Measurements from ENCODE around the gene QPCTL. TPM values are rescaled to one million over a fixed set of nuclear protein-coding genes. Genes with fewer than 3 reads are reported as not detected.

The QPCTL gene
- polyA plus RNA-seq, 1 of the 3 experiments (the other 2 are of a cell fraction): 17.6 TPM

DNA sequence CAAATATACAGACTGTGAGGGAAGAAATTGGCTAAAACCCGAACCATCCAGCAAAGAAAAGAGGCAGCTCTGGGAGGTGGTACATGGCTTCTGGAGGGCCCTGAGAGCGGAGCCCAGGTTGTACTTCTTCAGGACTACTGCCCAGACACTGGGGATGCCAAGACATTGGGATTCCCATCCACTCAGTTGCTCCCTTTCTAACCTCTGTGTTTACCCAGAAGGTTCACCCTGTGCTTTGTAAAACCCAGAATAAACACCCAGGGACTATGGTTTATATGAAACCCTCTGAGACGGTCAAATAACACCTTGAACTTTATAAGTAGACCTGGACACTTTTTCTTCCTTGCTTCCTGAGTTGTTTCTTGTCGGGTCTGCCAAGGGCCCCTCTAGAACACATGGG is 50.5 kb downstream of the QPCTL start:
- Histone ChIP-seq H3K4me1 (ENCODE audit: control insufficient read depth in 1 of 2, insufficient read depth in 2 of 2, low read depth in 1 of 2, low read length in 1 of 2) (no peaks in the 10 kb centered on the region), H3K9me2 (no peaks in the 10 kb centered on the region), H3K4me3 (ENCODE audit: low read depth in 2 of 2, low read length in 1 of 2) (no peak overlapping the region), H3K36me3 (replicated peaks in 1 of 2; ENCODE audit: control insufficient read depth in 1 of 2, insufficient read depth in 2 of 2, low read length in 1 of 2) (no peaks in the 10 kb centered on the region), H3K9me3 (no peaks in the 10 kb centered on the region), H3K27ac (ENCODE audit: low read depth in 2 of 2, low read length in 1 of 2) (no peak overlapping the region), H3K9ac (no peak overlapping the region), H2AFZ (ENCODE audit: low read depth) (no peak overlapping the region), H3K79me2 (ENCODE audit: insufficient read depth) (no peaks in the 10 kb centered on the region), H3F3A (replicated peaks; ENCODE audit: insufficient read depth) (no peaks in the 10 kb centered on the region), H3K4me2 (no peak overlapping the region), H4K20me1 (ENCODE audit: insufficient read depth) (no peaks in the 10 kb centered on the region), H3K27me3 (ENCODE audit: insufficient read depth) (no peaks in the 10 kb centered on the region; the same call in 1 of the 2 replicates)
- no peak for TF ChIP-seq TAF1 (IDR thresholded peaks at IDR 0.05; ENCODE audit: borderline replicate concordance, low read depth, low read length)
- TF ChIP-seq TCF12 (IDR thresholded peaks at IDR 0.05): no peak
- no peak for TF ChIP-seq GABPA (IDR thresholded peaks at IDR 0.05; ENCODE audit: low read depth)
- no peak for TF ChIP-seq MEF2A (IDR thresholded peaks at IDR 0.05; ENCODE audit: borderline replicate concordance, low read depth)
- TF ChIP-seq, protein P1, sequence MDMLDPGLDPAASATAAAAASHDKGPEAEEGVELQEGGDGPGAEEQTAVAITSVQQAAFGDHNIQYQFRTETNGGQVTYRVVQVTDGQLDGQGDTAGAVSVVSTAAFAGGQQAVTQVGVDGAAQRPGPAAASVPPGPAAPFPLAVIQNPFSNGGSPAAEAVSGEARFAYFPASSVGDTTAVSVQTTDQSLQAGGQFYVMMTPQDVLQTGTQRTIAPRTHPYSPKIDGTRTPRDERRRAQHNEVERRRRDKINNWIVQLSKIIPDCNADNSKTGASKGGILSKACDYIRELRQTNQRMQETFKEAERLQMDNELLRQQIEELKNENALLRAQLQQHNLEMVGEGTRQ (IDR thresholded peaks at IDR 0.05; ENCODE audit: borderline replicate concordance, low read depth, low read length): no peak
- WGBS (ENCODE audit: low lambda C conversion rate): 53% methylated on average over 4 of the region's 4 CpGs
- ChIA-PET CTCF (interaction anchor here (1.0 kb wide), 2 partner anchors 24 to 85 kb away, joined by 3 read pairs; no protein-coding TSS in a partner anchor), POLR2A (interaction anchor here (0.6 kb wide), 2 partner anchors 26 to 40 kb away, joined by 4 to 5 read pairs; partner anchors contain the start of gene DMPK)
- DNase-seq: no peak

DNA sequence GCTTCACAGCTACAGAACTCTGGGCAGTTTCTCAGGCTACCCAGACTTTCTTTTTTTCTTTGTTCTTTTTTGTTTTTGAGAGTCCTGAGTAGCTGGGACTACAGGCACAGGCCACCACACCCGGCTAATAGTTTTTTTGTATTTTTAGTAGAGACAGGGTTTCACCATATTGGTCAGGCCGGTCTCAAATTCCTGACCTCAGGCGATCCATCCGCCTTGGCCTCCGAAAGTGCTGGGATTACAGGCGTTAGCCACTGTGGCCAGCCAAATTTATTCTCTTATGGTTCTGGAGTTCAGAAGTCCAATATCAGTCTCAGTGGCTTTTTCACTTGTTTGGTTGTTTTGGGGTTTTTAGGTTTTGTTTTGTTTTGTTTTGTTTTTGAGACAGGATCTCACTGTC is 53.1 kb downstream of the QPCTL start:
- H3K36me3 ChIP-seq (replicated peaks in 1 of 2; ENCODE audit: control insufficient read depth in 1 of 2, insufficient read depth in 2 of 2, low read length in 1 of 2): no peaks in the 10 kb centered on the region
- H3K4me1 ChIP-seq (ENCODE audit: control insufficient read depth in 1 of 2, insufficient read depth in 2 of 2, low read depth in 1 of 2, low read length in 1 of 2): no peaks in the 10 kb centered on the region
- no peak for DNase-seq
- no peak overlapping the region for H3K27ac ChIP-seq (ENCODE audit: low read depth in 2 of 2, low read length in 1 of 2)
- no peak overlapping the region for H3K4me3 ChIP-seq (ENCODE audit: low read depth in 2 of 2, low read length in 1 of 2)
- no peaks in the 10 kb centered on the region for H3K9me3 ChIP-seq
- no peak overlapping the region for H3K9ac ChIP-seq
- ChIA-PET POLR2A (no interaction called here), CTCF (interaction anchor here (1.7 kb wide), 1 partner anchor 52 kb away, joined by 4 read pairs; no protein-coding TSS in a partner anchor)
- no peaks in the 10 kb centered on the region for H4K20me1 ChIP-seq (ENCODE audit: insufficient read depth)
- H3K27me3 ChIP-seq (ENCODE audit: insufficient read depth): no peaks in the 10 kb centered on the region; the same call in 1 of the 2 replicates
- TF ChIP-seq, protein P1 (IDR thresholded peaks at IDR 0.05; ENCODE audit: borderline replicate concordance, low read depth, low read length): no peak
- no peak for TF ChIP-seq RCOR1 (IDR thresholded peaks at IDR 0.05; ENCODE audit: low read length)
- TF ChIP-seq FOXJ3 (CRISPR knock-in tag; IDR thresholded peaks at IDR 0.05): no peak
- TF ChIP-seq RAD21 (IDR thresholded peaks at IDR 0.05; ENCODE audit: low read length): no peak
- TF ChIP-seq JUND (IDR thresholded peaks at IDR 0.05): no peak
- no peak for TF ChIP-seq NFIC (IDR thresholded peaks at IDR 0.05; ENCODE audit: borderline replicate concordance)
- TF ChIP-seq, protein P2, sequence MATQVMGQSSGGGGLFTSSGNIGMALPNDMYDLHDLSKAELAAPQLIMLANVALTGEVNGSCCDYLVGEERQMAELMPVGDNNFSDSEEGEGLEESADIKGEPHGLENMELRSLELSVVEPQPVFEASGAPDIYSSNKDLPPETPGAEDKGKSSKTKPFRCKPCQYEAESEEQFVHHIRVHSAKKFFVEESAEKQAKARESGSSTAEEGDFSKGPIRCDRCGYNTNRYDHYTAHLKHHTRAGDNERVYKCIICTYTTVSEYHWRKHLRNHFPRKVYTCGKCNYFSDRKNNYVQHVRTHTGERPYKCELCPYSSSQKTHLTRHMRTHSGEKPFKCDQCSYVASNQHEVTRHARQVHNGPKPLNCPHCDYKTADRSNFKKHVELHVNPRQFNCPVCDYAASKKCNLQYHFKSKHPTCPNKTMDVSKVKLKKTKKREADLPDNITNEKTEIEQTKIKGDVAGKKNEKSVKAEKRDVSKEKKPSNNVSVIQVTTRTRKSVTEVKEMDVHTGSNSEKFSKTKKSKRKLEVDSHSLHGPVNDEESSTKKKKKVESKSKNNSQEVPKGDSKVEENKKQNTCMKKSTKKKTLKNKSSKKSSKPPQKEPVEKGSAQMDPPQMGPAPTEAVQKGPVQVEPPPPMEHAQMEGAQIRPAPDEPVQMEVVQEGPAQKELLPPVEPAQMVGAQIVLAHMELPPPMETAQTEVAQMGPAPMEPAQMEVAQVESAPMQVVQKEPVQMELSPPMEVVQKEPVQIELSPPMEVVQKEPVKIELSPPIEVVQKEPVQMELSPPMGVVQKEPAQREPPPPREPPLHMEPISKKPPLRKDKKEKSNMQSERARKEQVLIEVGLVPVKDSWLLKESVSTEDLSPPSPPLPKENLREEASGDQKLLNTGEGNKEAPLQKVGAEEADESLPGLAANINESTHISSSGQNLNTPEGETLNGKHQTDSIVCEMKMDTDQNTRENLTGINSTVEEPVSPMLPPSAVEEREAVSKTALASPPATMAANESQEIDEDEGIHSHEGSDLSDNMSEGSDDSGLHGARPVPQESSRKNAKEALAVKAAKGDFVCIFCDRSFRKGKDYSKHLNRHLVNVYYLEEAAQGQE (IDR thresholded peaks at IDR 0.05; ENCODE audit: low read depth, low read length): no peak
- TF ChIP-seq GATA2 (CRISPR knock-in tag; IDR thresholded peaks at IDR 0.05): no peak
- TF ChIP-seq SMC3 (IDR thresholded peaks at IDR 0.05; ENCODE audit: low read depth, low read length): no peak
- TF ChIP-seq GABPA (IDR thresholded peaks at IDR 0.05; ENCODE audit: low read depth): no peak
- no peak for TF ChIP-seq NRF1 (IDR thresholded peaks at IDR 0.05; ENCODE audit: low read depth, low read length)
- TF ChIP-seq EP300 (IDR thresholded peaks at IDR 0.05; ENCODE audit: borderline replicate concordance in 1 of 2, low read depth in 1 of 2, low read length in 1 of 2): no peak
- TF ChIP-seq RXRA (IDR thresholded peaks at IDR 0.05; ENCODE audit: borderline replicate concordance, low read depth): no peak
- TF ChIP-seq, protein P3, sequence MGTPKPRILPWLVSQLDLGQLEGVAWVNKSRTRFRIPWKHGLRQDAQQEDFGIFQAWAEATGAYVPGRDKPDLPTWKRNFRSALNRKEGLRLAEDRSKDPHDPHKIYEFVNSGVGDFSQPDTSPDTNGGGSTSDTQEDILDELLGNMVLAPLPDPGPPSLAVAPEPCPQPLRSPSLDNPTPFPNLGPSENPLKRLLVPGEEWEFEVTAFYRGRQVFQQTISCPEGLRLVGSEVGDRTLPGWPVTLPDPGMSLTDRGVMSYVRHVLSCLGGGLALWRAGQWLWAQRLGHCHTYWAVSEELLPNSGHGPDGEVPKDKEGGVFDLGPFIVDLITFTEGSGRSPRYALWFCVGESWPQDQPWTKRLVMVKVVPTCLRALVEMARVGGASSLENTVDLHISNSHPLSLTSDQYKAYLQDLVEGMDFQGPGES (IDR thresholded peaks at IDR 0.05; ENCODE audit: low read depth, low read length): no peak
- TF ChIP-seq, protein P4, sequence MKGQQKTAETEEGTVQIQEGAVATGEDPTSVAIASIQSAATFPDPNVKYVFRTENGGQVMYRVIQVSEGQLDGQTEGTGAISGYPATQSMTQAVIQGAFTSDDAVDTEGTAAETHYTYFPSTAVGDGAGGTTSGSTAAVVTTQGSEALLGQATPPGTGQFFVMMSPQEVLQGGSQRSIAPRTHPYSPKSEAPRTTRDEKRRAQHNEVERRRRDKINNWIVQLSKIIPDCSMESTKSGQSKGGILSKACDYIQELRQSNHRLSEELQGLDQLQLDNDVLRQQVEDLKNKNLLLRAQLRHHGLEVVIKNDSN (IDR thresholded peaks at IDR 0.05; ENCODE audit: borderline replicate concordance, low read depth): no peak
- no peak for TF ChIP-seq TAF1 (IDR thresholded peaks at IDR 0.05; ENCODE audit: borderline replicate concordance, low read depth, low read length)
- no peaks in the 10 kb centered on the region for H3K79me2 ChIP-seq (ENCODE audit: insufficient read depth)
- 86% methylated on average over 6 of the region's 6 CpGs for WGBS (ENCODE audit: low lambda C conversion rate)
- H3K4me2 ChIP-seq: no peak overlapping the region
- H3F3A ChIP-seq (replicated peaks; ENCODE audit: insufficient read depth): no peaks in the 10 kb centered on the region
- H3K9me2 ChIP-seq: no peaks in the 10 kb centered on the region
- no peak overlapping the region for H2AFZ ChIP-seq (ENCODE audit: low read depth)

All from SK-N-SH (cell line).